Cardiac muscle cell (in vitro differentiated cells and primary cell): ENCODE data around the gene PGAP2. TPM values are rescaled to one million over a fixed set of nuclear protein-coding genes. Genes with fewer than 3 reads are reported as not detected.

Source experiments
- DNase-seq, 2 donors: peaks; one replicate each; pipeline versions ENCODE4 v3.0.0 to v3.0.0-alpha.2; 2010 to 2017; ENCODE audit warnings: low read depth in 1 of 2, low spot score in 1 of 2
- H3K27ac ChIP-seq: fragments of 200-600 bp; sonication (generic); 2 replicates; pipeline ENCODE4 v1.5.1; 2016
- H3K27me3 ChIP-seq: fragments of 200-600 bp; sonication (generic); 2 replicates; pipeline ENCODE4 v1.6.0; 2016; ENCODE audit warnings: control low read depth
- H3K36me3 ChIP-seq: fragments of 200-600 bp; sonication (generic); 2 replicates; pipeline ENCODE4 v1.5.1; 2016; ENCODE audit warnings: control low read depth
- H3K4me1 ChIP-seq: fragments of 200-600 bp; sonication (generic); 2 replicates; pipeline ENCODE4 v1.8.1; 2017; ENCODE audit warnings: low read depth, mild to moderate bottlenecking, mixed run types
- H3K4me3 ChIP-seq: fragments of 200-600 bp; sonication (generic); 2 replicates; pipeline ENCODE4 v1.5.1; 2016; ENCODE audit warnings: mild to moderate bottlenecking
- H3K9me3 ChIP-seq: fragments of 200-600 bp; sonication (generic); 2 replicates; pipeline ENCODE4 v1.5.1; 2017; ENCODE audit warnings: low read depth, mild to moderate bottlenecking, control low read depth
- polyA plus RNA-seq: library from polyadenylated mRNA; unstranded; fragments of >200 nt; fragmentation: Nextera tagmentation; extraction: Ambion mirVana; gene quantifications from 2 replicates; pipeline ENCODE4 v1.2.1, GENCODE V29; 2016
- total RNA-seq: library from RNA; depleted of rRNA; stranded (reverse); fragments of >200 nt; gene quantifications from 2 replicates; pipeline ENCODE4 v1.2.3, GENCODE V29; 2016
- TF ChIP-seq, protein P1 (sequence below): IDR thresholded peaks from 2 replicates; pipeline ENCODE4 v1.5.1; 2012; ENCODE audit warnings: low read depth, mild to moderate bottlenecking, low read length

Gene PGAP2
- total and polyA plus RNA-seq, 2 experiments from 2014 or later: 18.2 to 24.9 TPM

GRCh38 chr11:3854977-3855807, 46.8 kb downstream of the PGAP2 start, which contains the start of gene STIM1:
Gene STIM1 (plus strand): TSS chr11:3855664. CDS start chr11:3856271, 607 bp downstream.
- Histone ChIP-seq H3K36me3 (no peaks in the 10 kb centered on the region), H3K4me1 (peaks cover 37% of the 10 kb centered on the region), H3K4me3 (peak within 1 kb of the TSS; percentile 70), H3K27ac (peak within 1 kb of the TSS; percentile 80), H3K27me3 (no peaks in the 10 kb centered on the region), H3K9me3 (no peaks in the 10 kb centered on the region)
- TF ChIP-seq, protein P1, sequence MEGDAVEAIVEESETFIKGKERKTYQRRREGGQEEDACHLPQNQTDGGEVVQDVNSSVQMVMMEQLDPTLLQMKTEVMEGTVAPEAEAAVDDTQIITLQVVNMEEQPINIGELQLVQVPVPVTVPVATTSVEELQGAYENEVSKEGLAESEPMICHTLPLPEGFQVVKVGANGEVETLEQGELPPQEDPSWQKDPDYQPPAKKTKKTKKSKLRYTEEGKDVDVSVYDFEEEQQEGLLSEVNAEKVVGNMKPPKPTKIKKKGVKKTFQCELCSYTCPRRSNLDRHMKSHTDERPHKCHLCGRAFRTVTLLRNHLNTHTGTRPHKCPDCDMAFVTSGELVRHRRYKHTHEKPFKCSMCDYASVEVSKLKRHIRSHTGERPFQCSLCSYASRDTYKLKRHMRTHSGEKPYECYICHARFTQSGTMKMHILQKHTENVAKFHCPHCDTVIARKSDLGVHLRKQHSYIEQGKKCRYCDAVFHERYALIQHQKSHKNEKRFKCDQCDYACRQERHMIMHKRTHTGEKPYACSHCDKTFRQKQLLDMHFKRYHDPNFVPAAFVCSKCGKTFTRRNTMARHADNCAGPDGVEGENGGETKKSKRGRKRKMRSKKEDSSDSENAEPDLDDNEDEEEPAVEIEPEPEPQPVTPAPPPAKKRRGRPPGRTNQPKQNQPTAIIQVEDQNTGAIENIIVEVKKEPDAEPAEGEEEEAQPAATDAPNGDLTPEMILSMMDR: peak; percentile 89
- DNase-seq: peak; percentile 95 to 96

DNA sequence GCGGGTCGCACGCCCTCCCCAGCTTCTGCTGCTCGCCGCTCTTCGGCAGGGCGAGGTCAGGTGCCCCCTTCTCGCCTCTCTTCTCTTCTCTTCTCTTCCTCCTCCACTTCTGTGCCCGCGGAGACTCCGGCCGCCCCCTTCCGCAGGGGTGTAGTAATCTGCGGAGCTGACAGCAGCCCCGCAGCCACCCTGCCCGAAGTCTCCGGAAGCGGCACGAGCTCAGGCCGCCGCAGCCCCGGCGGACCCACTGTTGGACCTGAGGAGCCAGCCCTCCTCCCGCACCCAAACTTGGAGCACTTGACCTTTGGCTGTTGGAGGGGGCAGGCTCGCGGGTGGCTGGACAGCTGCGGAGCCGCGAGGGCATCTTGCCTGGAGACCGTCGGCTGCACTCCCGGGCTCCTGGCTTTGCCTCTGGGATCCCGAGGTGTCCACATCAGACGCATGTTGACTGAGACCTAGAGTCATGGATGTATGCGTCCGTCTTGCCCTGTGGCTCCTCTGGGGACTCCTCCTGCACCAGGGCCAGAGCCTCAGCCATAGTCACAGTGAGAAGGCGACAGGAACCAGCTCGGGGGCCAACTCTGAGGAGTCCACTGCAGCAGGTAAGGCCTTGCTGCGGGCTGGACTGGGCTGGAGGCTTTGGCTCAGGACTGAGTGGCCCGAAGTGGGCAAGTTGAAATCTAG, 47.6 kb downstream of the PGAP2 start:
- H3K4me1 ChIP-seq: peaks cover 43% of the 10 kb centered on the region
- H3K27me3 ChIP-seq: no peaks in the 10 kb centered on the region
- H3K4me3 ChIP-seq: peak overlapping the region; percentile 70
- DNase-seq: peak in 1 of 2 donors; percentile 51
- TF ChIP-seq, protein P1: no peak
- peak overlapping the region; percentile 51 for H3K27ac ChIP-seq
- H3K9me3 ChIP-seq: no peaks in the 10 kb centered on the region
- H3K36me3 ChIP-seq: no peaks in the 10 kb centered on the region

- TF ChIP-seq, protein P1: no peak
- peak overlapping the region; percentile 70 for H3K4me3 ChIP-seq
- DNase-seq: no peak
- H3K27me3 ChIP-seq: no peaks in the 10 kb centered on the region
- H3K27ac ChIP-seq: no peak overlapping the region
- no peaks in the 10 kb centered on the region for H3K36me3 ChIP-seq
- no peaks in the 10 kb centered on the region for H3K9me3 ChIP-seq
- H3K4me1 ChIP-seq: peaks cover 43% of the 10 kb centered on the region
These were observed 48.6 kb downstream of the PGAP2 start for GRCh38 chr11:3856856-3857553.

DNA sequence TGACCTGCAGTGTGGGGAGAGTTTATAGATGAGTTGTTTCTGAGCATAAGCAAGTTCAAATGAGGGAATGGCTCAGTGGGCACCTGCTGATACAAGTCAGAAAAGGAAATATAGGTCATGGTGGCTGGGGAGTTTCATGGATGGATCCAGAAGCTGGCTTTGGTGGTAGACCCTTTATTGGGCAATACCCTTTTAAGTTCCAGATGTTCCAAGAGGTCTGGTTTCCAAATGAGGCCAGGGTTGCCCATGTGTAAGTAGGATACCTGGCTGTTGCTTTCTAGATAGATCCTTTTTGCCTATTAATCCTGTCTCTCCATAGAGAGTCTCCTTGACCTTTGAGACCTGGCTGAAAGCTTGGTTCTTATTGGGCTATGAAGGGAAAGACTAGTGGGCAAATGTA, 49.3 kb downstream of the PGAP2 start:
- no peak overlapping the region for H3K27ac ChIP-seq
- H3K27me3 ChIP-seq: no peaks in the 10 kb centered on the region
- TF ChIP-seq, protein P1: no peak
- H3K4me3 ChIP-seq: no peak overlapping the region
- H3K9me3 ChIP-seq: no peaks in the 10 kb centered on the region
- DNase-seq: no peak
- H3K4me1 ChIP-seq: peaks cover 43% of the 10 kb centered on the region
- H3K36me3 ChIP-seq: no peaks in the 10 kb centered on the region

GRCh38 chr11:3859373-3859881, 51.1 kb downstream of the PGAP2 start:
- TF ChIP-seq, protein P1: no peak

More at GRCh38 chr11:3859373-3859881, 51.1 kb downstream of the PGAP2 start:
- Histone ChIP-seq H3K4me1 (peaks cover 43% of the 10 kb centered on the region), H3K4me3 (no peak overlapping the region), H3K27me3 (peaks cover 13% of the 10 kb centered on the region), H3K27ac (peak overlapping the region; percentile 86), H3K36me3 (no peaks in the 10 kb centered on the region), H3K9me3 (no peaks in the 10 kb centered on the region)
- peak in 1 of 2 donors; percentile 82 for DNase-seq
